ENCODE data around the gene TMEM54.

GRCh38 chr1:32891630-32892029, 9.6 kb downstream of the TMEM54 start:
- TF ChIP-seq CTCF (IDR thresholded peaks at IDR 0.05) (no peak), POLR2A (IDR thresholded peaks at IDR 0.05) (no peak)
